ENCODE measurements around the gene ZNF337. TPM values are rescaled to one million over a fixed set of nuclear protein-coding genes. Genes with fewer than 3 reads are reported as not detected.
A peak's percentile ranks its signal among the peaks of the same experiment; 100 is the strongest.

ZNF337 gene
- total RNA-seq, 3 donors from 2014 or later = 7.2 to 16.2 (median 8.3) TPM

GRCh38 chr20:25739615-25740320, 43.1 kb upstream of the ZNF337 start:
- intact Hi-C loops (cut with DNase I, micrococcal nuclease) = no loop called here
- DNase-seq (no peak), ATAC-seq (peak; percentile 38)
- H3K36me3 ChIP-seq (ENCODE audit: low read depth) = no peaks in the 10 kb centered on the region
- H3K4me1 ChIP-seq (ENCODE audit: low read depth) = no peaks in the 10 kb centered on the region
- no peaks in the 10 kb centered on the region for H3K9me3 ChIP-seq
- no peak for TF ChIP-seq CTCF (IDR thresholded peaks at IDR 0.05)
- no peak overlapping the region for H3K4me3 ChIP-seq

GRCh38 chr20:25738198-25738597, 41.5 kb upstream of the ZNF337 start:
- no peak for TF ChIP-seq CTCF (IDR thresholded peaks at IDR 0.05)
- no peak for DNase-seq
- Histone ChIP-seq H3K4me3 (no peak overlapping the region), H3K9me3 (no peaks in the 10 kb centered on the region), H3K4me1 (ENCODE audit: low read depth) (no peaks in the 10 kb centered on the region), H3K36me3 (ENCODE audit: low read depth) (no peaks in the 10 kb centered on the region)
- intact Hi-C loops (cut with DNase I, micrococcal nuclease) = no loop called here
- no peak for ATAC-seq

- intact Hi-C loops (cut with DNase I, micrococcal nuclease) = no loop called here
- Histone ChIP-seq H3K4me3 (no peak overlapping the region), H3K4me1 (ENCODE audit: low read depth) (no peaks in the 10 kb centered on the region), H3K9me3 (no peaks in the 10 kb centered on the region), H3K36me3 (ENCODE audit: low read depth) (no peaks in the 10 kb centered on the region)
- DNase-seq (no peak), ATAC-seq (no peak)
- TF ChIP-seq CTCF (IDR thresholded peaks at IDR 0.05) = no peak
Observed at GRCh38 chr20:25733903-25734302, 37.2 kb upstream of the ZNF337 start.

GRCh38 chr20:25730862-25731261, 34.2 kb upstream of the ZNF337 start:
- no peak for DNase-seq
- intact Hi-C loops (cut with DNase I, micrococcal nuclease) = no loop called here
- no peak for TF ChIP-seq CTCF (IDR thresholded peaks at IDR 0.05)

DNA sequence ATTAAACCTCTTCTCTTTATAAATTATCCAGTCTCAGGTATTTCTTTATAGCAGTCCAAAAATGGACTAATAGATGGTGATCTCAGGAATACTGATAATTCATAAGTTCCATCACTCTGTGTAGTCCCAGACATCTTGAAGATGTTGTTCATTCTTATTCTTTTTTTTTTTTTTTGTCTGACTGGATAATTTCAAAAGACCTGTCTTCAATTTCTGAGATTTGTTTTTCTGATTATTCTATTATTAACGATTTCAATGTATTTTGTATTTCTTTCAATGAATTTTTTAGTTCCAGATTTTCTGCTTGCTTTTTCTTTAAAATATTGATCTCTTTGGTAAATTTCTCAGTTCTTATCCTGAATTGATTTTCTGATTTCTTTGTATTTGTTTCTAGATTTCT, 29.7 kb upstream of the ZNF337 start:
- intact Hi-C loops (cut with DNase I, micrococcal nuclease) = no loop called here
- H3K4me3 ChIP-seq = no peak overlapping the region
- H3K9me3 ChIP-seq = peaks cover 13% of the 10 kb centered on the region
- TF ChIP-seq CTCF (IDR thresholded peaks at IDR 0.05) = no peak
- H3K36me3 ChIP-seq (ENCODE audit: low read depth) = no peaks in the 10 kb centered on the region
- ATAC-seq (no peak), DNase-seq (no peak)
- H3K4me1 ChIP-seq (ENCODE audit: low read depth) = no peaks in the 10 kb centered on the region

More at GRCh38 chr20:25730862-25731261, 34.2 kb upstream of the ZNF337 start:
- ATAC-seq = no peak
- no peak overlapping the region for H3K4me3 ChIP-seq
- H3K4me1 ChIP-seq (ENCODE audit: low read depth) = no peaks in the 10 kb centered on the region
- peaks cover 12% of the 10 kb centered on the region for H3K9me3 ChIP-seq
- H3K36me3 ChIP-seq (ENCODE audit: low read depth) = no peaks in the 10 kb centered on the region
